ENCODE data around the gene ZNF408.

Gene ZNF408

GRCh38 chr11:46725338-46726205 lies 24.7 kb downstream of the ZNF408 start:
- DNase-seq: no peak

- no peak for DNase-seq
Measured at GRCh38 chr11:46726206-46726862, 25.5 kb downstream of the ZNF408 start.

GRCh38 chr11:46727952-46728658 lies 27.3 kb downstream of the ZNF408 start:
- no peak for DNase-seq

GRCh38 chr11:46728659-46729040 lies 27.8 kb downstream of the ZNF408 start:
- no peak for DNase-seq

- no peak for DNase-seq
Measured at GRCh38 chr11:46729110-46730027, 28.5 kb downstream of the ZNF408 start.

- no peak for DNase-seq
Measured at GRCh38 chr11:46731545-46731944, 30.7 kb downstream of the ZNF408 start.

- no peak for DNase-seq
Measured at GRCh38 chr11:46733234-46733633, 32.4 kb downstream of the ZNF408 start.

- no peak for DNase-seq
Measured at GRCh38 chr11:46736146-46736545, 35.3 kb downstream of the ZNF408 start.

- no peak for DNase-seq
Measured at GRCh38 chr11:46736615-46737014, 35.8 kb downstream of the ZNF408 start.

GRCh38 chr11:46737699-46738098 lies 36.9 kb downstream of the ZNF408 start:
- DNase-seq: no peak

GRCh38 chr11:46738887-46739286 lies 38.1 kb downstream of the ZNF408 start:
- DNase-seq: no peak

- DNase-seq: no peak
Measured at GRCh38 chr11:46741600-46742484, 41.0 kb downstream of the ZNF408 start.

GRCh38 chr11:46743043-46743442 lies 42.2 kb downstream of the ZNF408 start:
- DNase-seq: no peak

GRCh38 chr11:46743693-46744339 lies 43.0 kb downstream of the ZNF408 start:
- DNase-seq: no peak

GRCh38 chr11:46745328-46745727 lies 44.5 kb downstream of the ZNF408 start:
- no peak for DNase-seq

GRCh38 chr11:46745995-46746394 lies 45.2 kb downstream of the ZNF408 start:
- no peak for DNase-seq

- no peak for DNase-seq
Measured at GRCh38 chr11:46747150-46747549, 46.3 kb downstream of the ZNF408 start.

Data from hypothalamus (tissue), 51 donors.